H7 (cell line): ENCODE measurements around the gene MT2A. TPM values are rescaled to one million over a fixed set of nuclear protein-coding genes. Genes with fewer than 3 reads are reported as not detected.

Experiments
- DNase-seq: peaks from one replicate; pipeline ENCODE4 v3.0.0; 2012
- H3K27me3 ChIP-seq: 2 replicates; pipeline ENCODE4 v1.6.0; 2011; ENCODE audit warnings: mild to moderate bottlenecking, low read length; ENCODE audit not compliant: control insufficient read depth, insufficient read depth
- H3K36me3 ChIP-seq: replicated peaks from 2 replicates; pipeline ENCODE4 v1.5.1; 2011; ENCODE audit warnings: low read length; ENCODE audit not compliant: control insufficient read depth, insufficient read depth
- H3K4me3 ChIP-seq: 2 replicates; pipeline ENCODE4 v1.5.1; 2011; ENCODE audit warnings: low read depth, mild to moderate bottlenecking, control low read depth, low read length, moderate library complexity; ENCODE audit not compliant: insufficient read depth
- total RNA-seq: library from RNA; depleted of rRNA; stranded (reverse); fragments of >200 nt; shearing (Covaris generic); gene quantifications from 2 replicates; pipeline ENCODE4 v1.2.3, GENCODE V29; 2014

MT2A gene
- total RNA-seq, 1 experiment from 2014 or later, result 31.9 TPM

DNA sequence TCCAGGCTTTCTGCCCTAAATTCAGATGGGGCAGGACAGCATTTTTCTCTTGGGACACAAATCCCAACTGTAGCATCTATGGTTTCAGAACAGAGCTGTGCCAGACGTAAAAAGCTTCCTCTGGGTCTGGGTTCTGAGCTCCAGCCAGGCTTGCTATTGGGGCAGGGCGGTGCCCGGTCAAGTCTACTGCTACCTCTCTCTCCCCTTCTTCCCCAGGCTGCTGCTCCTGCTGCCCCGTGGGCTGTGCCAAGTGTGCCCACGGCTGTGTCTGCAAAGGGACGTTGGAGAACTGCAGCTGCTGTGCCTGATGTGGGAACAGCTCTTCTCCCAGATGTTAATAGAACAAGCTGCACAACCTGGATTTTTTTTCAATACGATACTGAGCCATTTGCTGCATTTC is 25.2 kb downstream of the MT2A start:
- Histone ChIP-seq H3K4me3 (no peak overlapping the region), H3K27me3 (peaks cover 100% of the 10 kb centered on the region), H3K36me3 (no peaks in the 10 kb centered on the region)
- no peak for DNase-seq

DNA sequence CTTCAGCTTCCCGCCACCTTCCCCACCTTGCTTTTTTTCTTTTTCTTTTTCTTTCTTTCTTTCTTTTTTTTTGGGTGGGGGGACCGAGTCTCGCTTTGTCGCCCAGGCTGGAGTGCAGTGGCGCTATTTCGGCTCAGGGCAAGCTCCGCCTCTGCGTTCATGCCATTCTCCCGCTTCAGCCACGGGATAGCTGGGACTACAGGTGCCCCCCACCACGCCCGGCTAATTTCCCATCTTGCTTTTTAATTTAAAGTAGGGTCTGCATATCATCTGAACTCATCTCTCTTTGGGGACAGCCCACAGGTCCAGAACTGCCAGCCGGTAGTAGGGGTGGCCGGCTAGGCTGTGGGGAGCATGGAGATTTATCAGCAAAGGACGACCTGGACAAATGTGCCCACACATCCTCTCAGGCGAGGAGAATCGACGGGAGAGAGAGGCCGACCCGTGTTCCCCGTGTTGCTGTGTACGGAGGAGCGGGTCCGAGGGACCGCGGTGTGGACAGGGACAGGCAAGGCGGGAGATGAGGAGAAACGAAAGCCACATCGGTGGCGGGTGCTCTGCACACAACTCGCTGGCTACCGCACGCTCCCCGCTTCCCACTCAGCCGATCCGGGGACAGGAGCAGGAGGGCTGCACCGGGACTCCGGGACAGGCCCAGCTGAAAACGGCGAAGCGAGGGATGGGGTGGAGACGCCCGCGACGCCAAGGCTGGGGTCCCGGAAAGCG is 26.5 kb downstream of the MT2A start:
- H3K36me3 ChIP-seq, result no peaks in the 10 kb centered on the region
- H3K4me3 ChIP-seq, result peak overlapping the region; percentile 22; the same call in 1 of the 2 replicates
- DNase-seq, result peak; percentile 62
- peaks cover 100% of the 10 kb centered on the region for H3K27me3 ChIP-seq

DNA sequence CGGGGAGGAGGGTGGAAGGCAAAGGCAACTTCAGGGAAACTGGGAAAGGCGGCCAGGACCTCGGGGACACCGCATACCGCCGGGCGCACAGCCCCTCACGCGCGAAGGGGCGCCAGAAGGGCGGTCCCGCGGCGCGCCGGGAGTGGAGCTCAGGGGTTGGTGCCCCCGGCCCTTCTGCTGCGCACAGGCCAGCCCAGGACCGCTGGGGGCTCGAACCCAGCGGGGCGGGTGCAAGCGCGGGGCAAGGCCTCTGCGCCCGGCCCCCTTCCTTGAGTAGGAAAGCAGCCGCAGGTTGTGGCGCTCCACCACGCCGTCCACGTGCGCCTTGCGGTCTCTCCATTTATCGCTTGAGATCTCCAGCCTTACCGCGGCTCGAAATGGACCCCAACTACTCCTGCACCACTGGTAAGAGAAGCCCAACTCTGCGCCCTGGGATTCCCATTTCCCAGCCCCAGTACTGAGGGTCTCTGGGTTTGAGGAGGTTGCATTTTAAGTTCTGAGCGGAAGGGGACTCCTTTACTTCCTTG is 27.1 kb downstream of the MT2A start:
- Histone ChIP-seq H3K27me3 (peaks cover 99% of the 10 kb centered on the region), H3K4me3 (peak overlapping the region; percentile 22; the same call in 1 of the 2 replicates), H3K36me3 (no peaks in the 10 kb centered on the region)
- DNase-seq, result peak; percentile 75

DNA sequence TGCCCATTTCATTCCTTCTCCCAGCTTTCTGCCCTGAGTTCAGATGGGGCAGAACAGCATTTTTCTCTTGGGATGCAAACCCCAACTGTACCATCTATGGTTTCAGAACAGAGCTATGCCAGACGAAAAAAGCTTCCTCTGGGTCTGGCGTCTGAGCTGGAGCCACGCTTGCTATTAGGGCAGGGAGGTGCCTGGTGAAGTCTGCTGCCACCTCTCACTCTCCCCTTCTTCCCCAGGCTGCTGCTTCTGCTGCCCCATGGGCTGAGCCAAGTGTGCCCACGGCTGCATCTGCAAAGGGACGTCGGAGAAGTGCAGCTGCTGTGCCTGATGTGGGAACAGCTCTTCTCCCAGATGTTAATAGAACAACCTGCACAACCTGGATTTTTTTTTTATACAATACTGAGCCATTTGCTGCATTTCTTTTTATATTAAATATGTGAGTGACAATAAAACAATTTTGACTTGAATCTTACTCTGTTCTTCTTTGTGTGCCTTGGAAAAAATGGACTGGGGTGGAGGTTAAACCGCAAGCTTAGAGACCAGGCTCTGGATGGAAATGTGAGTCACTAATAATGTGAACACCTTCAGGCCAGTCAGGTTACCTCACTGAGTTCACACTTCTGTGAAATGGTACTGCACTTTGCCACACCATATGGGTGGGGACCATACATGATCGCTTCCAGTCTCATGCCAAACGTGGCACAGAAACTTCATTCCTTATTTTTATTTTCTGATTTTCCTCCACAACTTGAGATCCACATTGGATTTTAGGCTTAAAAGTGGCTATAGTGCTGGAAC is 28.4 kb downstream of the MT2A start:
- Histone ChIP-seq H3K4me3 (no peak overlapping the region), H3K27me3 (peaks cover 99% of the 10 kb centered on the region), H3K36me3 (no peaks in the 10 kb centered on the region)
- DNase-seq, result no peak

DNA sequence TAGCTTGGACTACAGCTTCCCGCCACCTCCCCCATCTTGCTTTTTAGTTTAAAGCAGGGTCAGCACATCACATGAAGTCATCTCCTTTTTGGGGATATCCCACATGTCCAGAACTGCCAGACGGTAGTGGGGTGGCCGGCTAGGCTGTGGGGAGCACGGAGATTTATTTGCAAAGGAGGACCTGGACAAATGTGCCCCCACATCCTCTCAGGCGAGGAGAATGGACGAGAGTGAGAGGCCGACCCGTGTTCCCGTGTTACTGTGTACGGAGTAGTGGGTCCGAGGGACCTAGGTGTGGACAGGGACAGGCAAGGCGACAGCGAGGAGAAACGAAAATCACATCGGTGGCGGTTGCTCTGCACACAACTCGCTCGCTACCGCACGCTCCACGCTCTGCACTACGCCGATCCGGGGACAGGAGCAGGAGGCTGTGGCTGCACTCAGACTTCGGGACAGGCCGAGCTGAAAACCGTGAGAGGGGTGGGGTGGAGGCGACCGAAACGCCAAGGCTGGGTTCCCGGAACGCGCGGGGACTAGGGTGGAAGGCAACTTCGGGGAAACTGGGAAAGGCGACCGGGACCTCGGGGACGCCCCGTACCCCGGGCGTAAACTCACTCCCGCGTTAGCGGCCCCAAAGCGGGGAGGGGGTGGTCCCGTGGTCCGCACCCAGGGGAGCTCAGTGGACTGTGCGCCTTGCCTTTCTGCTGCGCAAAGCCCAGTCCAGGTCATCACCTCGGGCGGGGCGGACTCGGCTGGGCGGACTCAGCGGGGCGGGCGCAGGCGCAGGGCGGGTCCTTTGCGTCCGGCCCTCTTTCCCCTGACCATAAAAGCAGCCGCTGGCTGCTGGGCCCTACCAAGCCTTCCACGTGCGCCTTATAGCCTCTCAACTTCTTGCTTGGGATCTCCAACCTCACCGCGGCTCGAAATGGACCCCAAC is 29.7 kb downstream of the MT2A start, which contains the start of gene MT1A:
MT1A (plus strand) TSS at position 853 of the 937 bp plus-strand sequence; CDS start at position 926, 73 bp downstream.
- Histone ChIP-seq H3K27me3 (peaks cover 99% of the 10 kb centered on the region), H3K36me3 (no peaks in the 10 kb centered on the region), H3K4me3 (peak within 1 kb of the TSS; percentile 43)
- peak; percentile 92 for DNase-seq

DNA sequence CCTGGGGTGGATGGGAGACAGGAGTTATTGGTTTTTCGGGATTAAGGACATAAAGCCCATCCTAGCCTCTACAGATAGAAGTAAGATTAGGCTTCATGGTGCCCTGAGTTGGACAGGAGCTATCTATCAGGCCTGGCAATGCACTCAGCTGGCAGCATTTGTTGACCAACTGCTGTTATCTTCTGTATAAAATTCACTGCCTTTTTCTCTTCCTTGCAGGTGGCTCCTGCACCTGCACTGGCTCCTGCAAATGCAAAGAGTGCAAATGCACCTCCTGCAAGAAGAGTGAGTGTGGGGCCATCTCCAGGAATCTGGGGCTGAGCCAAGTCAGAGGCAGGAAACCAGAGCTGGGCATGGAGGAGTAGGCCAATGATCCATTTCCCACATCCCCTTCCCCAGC is 30.7 kb downstream of the MT2A start:
- no peaks in the 10 kb centered on the region for H3K36me3 ChIP-seq
- H3K27me3 ChIP-seq, result peaks cover 99% of the 10 kb centered on the region
- no peak overlapping the region for H3K4me3 ChIP-seq
- DNase-seq, result no peak

DNA sequence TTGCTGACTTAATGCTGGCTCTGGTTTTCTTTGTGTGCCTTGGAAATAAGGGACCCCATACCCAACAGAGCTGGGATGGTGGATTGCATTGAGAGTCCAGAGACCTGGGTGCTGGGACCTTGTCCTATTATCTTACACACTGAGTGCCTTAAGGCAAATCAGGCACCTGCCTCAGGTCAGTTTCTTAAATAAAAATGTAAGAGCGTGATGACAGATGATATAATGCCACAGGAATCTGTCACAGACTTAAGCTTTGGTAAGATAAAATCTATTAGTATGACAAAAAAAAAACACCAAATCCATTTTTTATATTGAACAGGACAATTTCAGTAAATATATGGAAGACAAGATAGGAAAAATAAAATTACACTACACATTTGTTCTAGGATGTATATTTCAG is 31.7 kb downstream of the MT2A start:
- Histone ChIP-seq H3K27me3 (peaks cover 99% of the 10 kb centered on the region), H3K36me3 (no peaks in the 10 kb centered on the region), H3K4me3 (no peak overlapping the region)
- DNase-seq, result no peak

DNA sequence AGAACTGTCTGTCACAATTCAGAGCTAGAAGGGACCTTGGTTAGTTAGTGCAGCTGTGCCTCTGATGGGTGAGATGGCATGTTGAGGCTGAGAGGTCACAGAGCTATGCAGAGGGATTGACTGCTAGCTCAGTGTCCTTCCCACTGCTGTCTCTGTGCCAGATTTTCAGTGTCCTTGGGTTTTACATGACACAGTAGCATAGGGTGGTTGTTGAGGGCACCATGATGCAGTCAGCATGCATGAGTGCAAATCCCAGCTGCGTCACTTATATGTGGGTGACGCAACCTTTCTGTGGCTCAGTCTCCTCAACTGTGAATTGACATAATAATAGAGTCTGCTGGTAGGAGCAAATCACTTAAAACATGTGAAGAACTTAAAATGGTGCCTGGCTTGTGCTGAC is 32.8 kb downstream of the MT2A start:
- no peaks in the 10 kb centered on the region for H3K36me3 ChIP-seq
- H3K27me3 ChIP-seq, result peaks cover 99% of the 10 kb centered on the region
- no peak for DNase-seq
- H3K4me3 ChIP-seq, result no peak overlapping the region

DNA sequence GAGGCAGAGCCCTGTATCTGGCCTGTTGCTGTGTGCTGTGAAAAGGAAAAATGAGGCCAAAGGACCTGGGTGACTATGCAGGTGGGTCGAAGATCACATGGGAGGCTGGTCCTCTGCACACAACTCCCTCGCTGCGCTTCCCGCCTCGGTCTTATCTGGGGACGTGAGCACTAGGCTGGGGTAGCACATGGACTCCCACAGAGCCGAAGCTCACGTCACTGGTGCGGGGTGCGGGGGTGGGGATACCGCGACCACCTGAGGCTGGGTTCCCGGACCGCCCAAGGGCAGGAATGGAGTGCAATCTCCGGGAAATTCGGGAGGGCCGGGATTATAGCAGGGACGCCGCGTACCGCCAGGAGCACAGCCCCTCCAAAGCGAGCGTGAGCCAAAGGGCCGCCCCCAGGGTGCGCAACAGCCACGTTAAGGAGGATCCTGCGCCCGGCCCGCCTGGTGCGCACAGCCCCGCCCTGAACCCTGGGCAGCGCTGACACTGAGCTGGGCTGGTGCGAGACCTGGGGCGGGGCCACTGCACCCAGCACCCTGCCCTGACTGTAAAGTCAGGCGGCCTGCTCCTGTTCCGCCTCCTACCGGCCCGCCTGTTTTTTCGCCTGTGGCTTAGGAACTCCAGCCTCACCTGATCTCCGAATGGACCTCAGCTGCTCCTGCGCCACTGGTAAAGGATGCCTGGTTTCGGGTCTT is 34.8 kb downstream of the MT2A start:
- H3K4me3 ChIP-seq, result peak overlapping the region; percentile 45
- peak; percentile 85 for DNase-seq
- no peaks in the 10 kb centered on the region for H3K36me3 ChIP-seq
- peaks cover 97% of the 10 kb centered on the region for H3K27me3 ChIP-seq

DNA sequence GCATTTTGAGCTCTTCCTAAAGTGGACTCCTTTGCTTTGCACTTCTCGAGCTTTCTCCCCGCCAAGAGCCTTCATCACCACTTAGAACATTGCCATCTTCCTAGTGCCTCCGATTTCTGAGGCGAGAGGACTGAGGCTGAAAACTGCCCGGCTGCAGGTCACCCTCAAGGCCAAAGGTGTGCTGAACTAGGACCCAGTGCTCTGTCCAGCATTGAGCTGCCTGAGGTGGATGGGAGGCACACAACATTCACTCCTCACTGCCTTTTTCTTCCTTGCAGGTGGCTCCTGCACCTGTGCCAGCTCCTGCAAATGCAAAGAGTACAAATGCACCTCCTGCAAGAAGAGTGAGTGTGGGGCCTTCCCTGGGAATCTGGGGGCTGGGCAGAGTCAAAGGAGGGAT is 35.4 kb downstream of the MT2A start:
- Histone ChIP-seq H3K27me3 (peaks cover 97% of the 10 kb centered on the region), H3K4me3 (peak overlapping the region; percentile 45; the same call in 1 of the 2 replicates), H3K36me3 (no peaks in the 10 kb centered on the region)
- DNase-seq, result no peak

DNA sequence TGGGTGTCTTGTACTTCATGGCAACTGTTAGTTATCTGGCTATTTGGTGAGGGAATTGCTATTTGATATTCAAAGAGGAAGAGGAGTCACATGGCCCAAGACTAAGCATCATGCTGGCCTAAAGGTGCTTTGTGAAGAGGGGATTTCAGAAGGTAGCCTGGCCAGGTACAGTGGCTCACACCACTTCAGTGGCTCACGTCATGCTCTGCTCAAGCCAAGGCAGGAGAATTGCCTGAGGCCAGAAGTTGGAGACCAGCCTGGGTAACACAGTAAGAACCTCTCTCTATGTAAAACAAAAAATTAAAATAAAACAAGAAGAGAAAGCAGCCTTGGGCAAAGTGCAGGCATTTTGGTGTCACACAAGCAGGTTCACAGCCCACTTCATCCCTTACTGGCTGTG is 36.9 kb downstream of the MT2A start:
- Histone ChIP-seq H3K36me3 (no peaks in the 10 kb centered on the region), H3K4me3 (no peak overlapping the region), H3K27me3 (peaks cover 89% of the 10 kb centered on the region)
- DNase-seq, result no peak

DNA sequence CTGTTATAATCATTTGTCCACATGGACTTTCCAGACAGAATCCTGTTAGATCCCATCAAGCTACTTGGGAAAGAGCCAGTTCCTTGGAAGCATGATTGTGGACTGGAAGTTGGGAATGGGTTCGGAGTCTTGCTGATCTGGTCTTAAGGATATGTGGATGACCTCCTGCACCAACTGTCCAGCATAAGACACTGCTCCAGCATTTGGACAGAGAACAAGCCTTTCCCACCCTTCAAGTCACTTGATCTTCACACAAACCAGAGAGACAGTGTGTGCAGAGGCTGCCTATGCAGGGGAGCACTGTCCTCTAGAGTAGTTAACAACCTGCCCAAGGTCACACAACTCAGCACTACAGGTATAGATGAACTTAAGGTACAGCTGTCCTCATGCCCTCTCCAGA is 37.5 kb downstream of the MT2A start:
- no peak for DNase-seq

DNA sequence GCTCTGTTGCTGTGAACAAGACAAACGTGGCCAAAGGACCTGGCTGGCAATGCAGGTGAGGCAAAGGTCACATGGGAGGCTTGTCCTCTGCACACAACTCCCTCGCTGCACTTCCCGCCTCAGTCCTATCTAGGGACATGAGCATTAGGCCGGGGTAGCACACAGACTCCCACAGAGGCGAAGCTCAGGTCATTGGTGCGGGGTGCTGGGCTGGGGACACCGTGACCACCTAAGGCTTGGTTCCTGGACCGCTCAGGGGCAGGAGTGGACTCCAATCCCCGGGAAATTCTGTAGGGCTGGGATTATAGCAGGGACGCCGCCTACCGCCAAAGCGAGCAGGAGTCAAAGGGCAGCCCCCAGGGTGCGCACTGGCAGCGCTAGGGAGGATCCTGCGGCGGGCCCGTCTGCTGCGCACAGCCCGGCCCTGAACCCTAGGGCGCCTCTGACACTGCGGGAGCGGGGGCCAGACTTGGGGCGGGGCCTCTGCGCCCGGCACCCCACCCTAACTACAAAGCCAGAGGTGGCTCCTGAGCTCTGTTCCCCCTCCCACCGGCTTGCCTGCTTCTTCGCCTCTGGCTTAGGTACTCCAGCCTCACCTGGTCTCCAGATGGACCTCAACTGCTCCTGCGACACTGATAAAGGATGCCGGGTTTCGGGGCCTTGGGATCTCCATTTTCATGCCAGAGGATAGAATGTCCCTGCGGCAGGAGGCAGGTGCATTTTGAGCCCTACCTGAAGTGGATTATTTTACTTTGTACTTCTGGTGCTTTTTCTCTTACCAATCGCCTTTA is 39.5 kb downstream of the MT2A start:
- peak; percentile 82 for DNase-seq
- H3K4me3 ChIP-seq, result peak overlapping the region; percentile 7; the same call in 1 of the 2 replicates
- no peaks in the 10 kb centered on the region for H3K36me3 ChIP-seq
- peaks cover 74% of the 10 kb centered on the region for H3K27me3 ChIP-seq

More for the DNA sequence above, 37.5 kb downstream of the MT2A start:
- H3K27me3 ChIP-seq, result peaks cover 83% of the 10 kb centered on the region
- H3K36me3 ChIP-seq, result no peaks in the 10 kb centered on the region
- H3K4me3 ChIP-seq, result no peak overlapping the region
